Neural cell (in vitro differentiated cells): ENCODE data around the gene ADPRH. TPM values are rescaled to one million over a fixed set of nuclear protein-coding genes. Genes with fewer than 3 reads are reported as not detected.

Experiments used
- H2AFZ ChIP-seq: fragments of 200-600, 300-800 bp; sonication (generic), shearing (Covaris generic); 2 replicates; pipeline ENCODE4 v1.6.0; 2014; ENCODE audit warnings: low read depth, mild to moderate bottlenecking, antibody characterized with exemption, low read length, moderate library complexity
- H3F3A ChIP-seq: fragments of 200-600 bp; shearing (Covaris generic); 2 replicates; pipeline ENCODE4 v1.6.1; 2016; ENCODE audit warnings: mild to moderate bottlenecking, moderate library complexity, mixed read lengths, antibody characterized with exemption, low read length; ENCODE audit not compliant: insufficient read depth, poor library complexity, severe bottlenecking
- H3K27ac ChIP-seq: fragments of 200-600, 300-800 bp; sonication (generic), shearing (Covaris generic); 2 replicates; pipeline ENCODE4 v1.5.1; 2014; ENCODE audit warnings: mild to moderate bottlenecking, low read length, moderate library complexity
- H3K27me3 ChIP-seq: fragments of 300-800, 200-600 bp; sonication (generic), shearing (Covaris generic); 2 replicates; pipeline ENCODE4 v1.6.0; 2014; ENCODE audit warnings: mild to moderate bottlenecking, low read depth, low read length, moderate library complexity; ENCODE audit not compliant: insufficient read depth
- H3K36me3 ChIP-seq: fragments of 300-800, 200-600 bp; sonication (generic), shearing (Covaris generic); 2 replicates; pipeline ENCODE4 v1.5.1; 2014; ENCODE audit warnings: mild to moderate bottlenecking, antibody characterized with exemption, low read length, moderate library complexity; ENCODE audit not compliant: insufficient read depth
- H3K4me2 ChIP-seq: fragments of 300-800, 200-600 bp; sonication (generic), shearing (Covaris generic); 2 replicates; pipeline ENCODE4 v1.6.0; 2014; ENCODE audit warnings: mild to moderate bottlenecking, low read length
- H3K4me3 ChIP-seq: fragments of 300-800, 200-600 bp; sonication (generic), shearing (Covaris generic); 2 replicates; pipeline ENCODE4 v1.5.1; 2014; ENCODE audit warnings: mild to moderate bottlenecking, low read length, moderate library complexity
- H3K79me2 ChIP-seq: fragments of 200-600 bp; shearing (Covaris generic); replicated peaks from 2 replicates; pipeline ENCODE4 v1.6.0; 2014; ENCODE audit warnings: mild to moderate bottlenecking, low read length, moderate library complexity; ENCODE audit not compliant: insufficient read depth
- H3K9ac ChIP-seq: fragments of 300-800, 200-600 bp; sonication (generic), shearing (Covaris generic); 2 replicates; pipeline ENCODE4 v1.6.1; 2016; ENCODE audit warnings: mild to moderate bottlenecking, low read length, mixed read lengths
- H3K9me2 ChIP-seq: fragments of 200-600 bp; shearing (Covaris generic); 2 replicates; pipeline ENCODE4 v1.6.1; 2016; ENCODE audit warnings: mild to moderate bottlenecking, low read length, mixed read lengths; ENCODE audit not compliant: insufficient read depth
- H3K9me3 ChIP-seq: fragments of 200-600, 300-800 bp; sonication (generic), shearing (Covaris generic); 2 replicates; pipeline ENCODE4 v1.6.1; 2016; ENCODE audit warnings: mild to moderate bottlenecking, mixed run types, low read length, moderate library complexity, mixed read lengths
- H4K20me1 ChIP-seq: fragments of 200-600 bp; shearing (Covaris generic); 2 replicates; pipeline ENCODE4 v1.6.1; 2016; ENCODE audit warnings: mild to moderate bottlenecking, mixed run types; ENCODE audit not compliant: insufficient read depth
- CTCF ChIP-seq: fragments of 450-650 bp; IDR thresholded peaks from 2 replicates; pipeline ENCODE4 v1.5.1; 2014; ENCODE audit warnings: antibody characterized with exemption, mild to moderate bottlenecking, moderate library complexity; ENCODE audit not compliant: poor library complexity, severe bottlenecking
- EP300 ChIP-seq: fragments of 450-650 bp; conservative IDR thresholded peaks from 2 replicates; pipeline ENCODE4 v1.6.1; 2014; ENCODE audit warnings: antibody characterized with exemption, mild to moderate bottlenecking, moderate library complexity; ENCODE audit not compliant: poor library complexity, severe bottlenecking
- EZH2 ChIP-seq: fragments of 200-600, 300-800 bp; shearing (Covaris generic), sonication (generic); IDR thresholded peaks from 2 replicates; pipeline ENCODE4 v1.6.1; 2014; ENCODE audit warnings: antibody characterized with exemption, low read length, borderline replicate concordance, mild to moderate bottlenecking; ENCODE audit not compliant: insufficient read depth, poor library complexity, severe bottlenecking
- MXI1 ChIP-seq: fragments of 450-650 bp; conservative IDR thresholded peaks from 2 replicates; pipeline ENCODE4 v1.6.1; 2014; ENCODE audit warnings: antibody characterized with exemption, mild to moderate bottlenecking; ENCODE audit not compliant: poor library complexity, severe bottlenecking
- POLR2AphosphoS5 ChIP-seq: IDR thresholded peaks from 2 replicates; pipeline ENCODE4 v1.6.1; 2012
- RAD21 ChIP-seq: fragments of 450-650 bp; conservative IDR thresholded peaks from 2 replicates; pipeline ENCODE4 v1.6.1; 2014; ENCODE audit warnings: antibody characterized with exemption, mild to moderate bottlenecking, moderate library complexity
- REST ChIP-seq: IDR thresholded peaks from 2 replicates; pipeline ENCODE4 v1.6.1; 2012; ENCODE audit warnings: borderline replicate concordance
- SMC3 ChIP-seq: fragments of 450-650 bp; conservative IDR thresholded peaks from 2 replicates; pipeline ENCODE4 v1.6.1; 2014; ENCODE audit warnings: antibody characterized with exemption, mild to moderate bottlenecking, moderate library complexity; ENCODE audit not compliant: poor library complexity
- TAF1 ChIP-seq: IDR thresholded peaks from 2 replicates; pipeline ENCODE4 v1.6.1; 2012; ENCODE audit warnings: low read depth
- polyA plus RNA-seq: library from polyadenylated mRNA; depleted of rRNA; stranded (reverse); fragments of >200 nt; gene quantifications from 2 replicates; pipeline ENCODE4 v1.2.3, GENCODE V29; 2014

The ADPRH gene
- polyA plus RNA-seq, 1 donor from 2014 or later, result 0.07 TPM

- no peak overlapping the region for H3K4me3 ChIP-seq
Measured at GRCh38 chr3:119534296-119534695, 45.0 kb upstream of the ADPRH start.

GRCh38 chr3:119536757-119537156 is 42.5 kb upstream of the ADPRH start:
- Histone ChIP-seq H3K36me3 (no peaks in the 10 kb centered on the region), H3K9me3 (no peaks in the 10 kb centered on the region), H3K27me3 (no peaks in the 10 kb centered on the region), H2AFZ (no peak overlapping the region), H3K4me3 (no peak overlapping the region), H3K4me2 (no peak overlapping the region), H3K27ac (no peak overlapping the region), H3K9ac (no peak overlapping the region), H3K79me2 (no peaks in the 10 kb centered on the region), H4K20me1 (no peaks in the 10 kb centered on the region), H3K9me2 (no peaks in the 10 kb centered on the region), H3F3A (no peaks in the 10 kb centered on the region)
- no peak for TF ChIP-seq SMC3
- no peak for TF ChIP-seq MXI1
- TF ChIP-seq REST, result no peak
- no peak for TF ChIP-seq TAF1
- TF ChIP-seq RAD21, result no peak
- no peak for TF ChIP-seq EZH2
- TF ChIP-seq CTCF, result no peak
- no peak for TF ChIP-seq POLR2AphosphoS5
- no peak for TF ChIP-seq EP300

More at GRCh38 chr3:119534296-119534695, 45.0 kb upstream of the ADPRH start:
- no peaks in the 10 kb centered on the region for H3K9me3 ChIP-seq
- H3K4me2 ChIP-seq, result no peak overlapping the region
- H3K9ac ChIP-seq, result no peak overlapping the region
- no peaks in the 10 kb centered on the region for H3F3A ChIP-seq
- H2AFZ ChIP-seq, result no peak overlapping the region
- H3K79me2 ChIP-seq, result no peaks in the 10 kb centered on the region
- no peak for TF ChIP-seq EP300
- H4K20me1 ChIP-seq, result no peaks in the 10 kb centered on the region
- H3K9me2 ChIP-seq, result no peaks in the 10 kb centered on the region
- no peaks in the 10 kb centered on the region for H3K36me3 ChIP-seq
- H3K27me3 ChIP-seq, result no peaks in the 10 kb centered on the region
- no peak overlapping the region for H3K27ac ChIP-seq

GRCh38 chr3:119538772-119539171 is 40.5 kb upstream of the ADPRH start:
- Histone ChIP-seq H3K9ac (no peak overlapping the region), H3K9me2 (no peaks in the 10 kb centered on the region), H3K27ac (no peak overlapping the region), H4K20me1 (no peaks in the 10 kb centered on the region), H3F3A (no peaks in the 10 kb centered on the region), H3K9me3 (no peaks in the 10 kb centered on the region), H3K36me3 (no peaks in the 10 kb centered on the region), H3K4me3 (no peak overlapping the region), H3K27me3 (no peaks in the 10 kb centered on the region), H3K79me2 (no peaks in the 10 kb centered on the region), H2AFZ (no peak overlapping the region), H3K4me2 (no peak overlapping the region)
- TF ChIP-seq POLR2AphosphoS5, result no peak
- no peak for TF ChIP-seq EZH2
